HFFc6 (cell line): ENCODE results near the gene CHAF1A. TPM values are rescaled to one million over a fixed set of nuclear protein-coding genes. Genes with fewer than 3 reads are reported as not detected.

ENCODE experiments used
- DNase-seq: peaks from one replicate; pipeline ENCODE4 v3.0.0-alpha.2; 2018
- H3K27ac Mint-ChIP-seq: 2 replicates; pipeline ENCODE4 v1.8.0; 2020; ENCODE audit warnings: mild to moderate bottlenecking, mixed read lengths
- H3K27me3 Mint-ChIP-seq: 2 replicates; pipeline ENCODE4 v1.8.0; 2021; ENCODE audit warnings: mild to moderate bottlenecking, moderate library complexity, mixed read lengths; ENCODE audit not compliant: insufficient read depth
- H3K36me3 Mint-ChIP-seq: 2 replicates; pipeline ENCODE4 v1.8.0; 2021; ENCODE audit warnings: low read depth, mixed read lengths
- H3K4me1 Mint-ChIP-seq: 2 replicates; pipeline ENCODE4 v1.8.0; 2020; ENCODE audit warnings: low read depth, mixed read lengths
- H3K4me3 Mint-ChIP-seq: 2 replicates; pipeline ENCODE4 v1.8.0; 2020; ENCODE audit warnings: mild to moderate bottlenecking, moderate library complexity, mixed read lengths
- H3K9me3 Mint-ChIP-seq: 2 replicates; pipeline ENCODE4 v1.8.0; 2020; ENCODE audit warnings: mild to moderate bottlenecking, mixed read lengths
- total RNA-seq, 6 experiments: library from RNA; stranded (reverse); fragmentation: NEBNext Ultra II Directional; extraction: Animal tissue kit (Norgen Biotek cat#: 25700); gene quantifications; 2 replicates in 1 of 6; 3 replicates in 5 of 6; pipeline ENCODE4 v1.2.3, GENCODE V29; 2021
- TF ChIP-seq, protein P1 (sequence below): fragments of 200-600 bp; sonication (generic); IDR thresholded peaks from 2 replicates; pipeline ENCODE4 v1.5.0; 2021; ENCODE audit warnings: antibody characterized with exemption, mild to moderate bottlenecking

CHAF1A gene
- total RNA-seq, 6 experiments from 2014 or later = 18.3 to 26.3 (median 24.4) TPM

DNA sequence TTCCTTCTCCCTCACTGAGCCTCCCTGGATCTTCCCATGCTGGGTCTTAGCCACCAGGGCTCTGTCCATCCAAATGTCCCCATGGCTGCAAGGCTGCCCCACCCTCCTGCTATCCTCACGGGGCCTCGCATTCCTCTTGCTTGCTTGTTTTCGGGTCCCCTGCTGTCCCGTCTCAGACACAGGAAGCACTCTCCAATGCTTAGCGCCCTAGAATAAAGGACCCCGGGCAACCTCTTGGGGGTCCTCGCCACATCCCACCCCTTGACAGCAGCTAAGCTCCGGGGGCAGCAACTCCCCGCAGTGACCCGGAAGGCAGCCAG, 25.8 kb upstream of the CHAF1A start:
- peaks cover 65% of the 10 kb centered on the region for H3K4me1 Mint-ChIP-seq
- H3K27me3 Mint-ChIP-seq = peaks cover 1% of the 10 kb centered on the region; the same call in 1 of the 2 replicates
- H3K9me3 Mint-ChIP-seq = no peaks in the 10 kb centered on the region
- TF ChIP-seq, protein P1, sequence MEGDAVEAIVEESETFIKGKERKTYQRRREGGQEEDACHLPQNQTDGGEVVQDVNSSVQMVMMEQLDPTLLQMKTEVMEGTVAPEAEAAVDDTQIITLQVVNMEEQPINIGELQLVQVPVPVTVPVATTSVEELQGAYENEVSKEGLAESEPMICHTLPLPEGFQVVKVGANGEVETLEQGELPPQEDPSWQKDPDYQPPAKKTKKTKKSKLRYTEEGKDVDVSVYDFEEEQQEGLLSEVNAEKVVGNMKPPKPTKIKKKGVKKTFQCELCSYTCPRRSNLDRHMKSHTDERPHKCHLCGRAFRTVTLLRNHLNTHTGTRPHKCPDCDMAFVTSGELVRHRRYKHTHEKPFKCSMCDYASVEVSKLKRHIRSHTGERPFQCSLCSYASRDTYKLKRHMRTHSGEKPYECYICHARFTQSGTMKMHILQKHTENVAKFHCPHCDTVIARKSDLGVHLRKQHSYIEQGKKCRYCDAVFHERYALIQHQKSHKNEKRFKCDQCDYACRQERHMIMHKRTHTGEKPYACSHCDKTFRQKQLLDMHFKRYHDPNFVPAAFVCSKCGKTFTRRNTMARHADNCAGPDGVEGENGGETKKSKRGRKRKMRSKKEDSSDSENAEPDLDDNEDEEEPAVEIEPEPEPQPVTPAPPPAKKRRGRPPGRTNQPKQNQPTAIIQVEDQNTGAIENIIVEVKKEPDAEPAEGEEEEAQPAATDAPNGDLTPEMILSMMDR = no peak
- H3K36me3 Mint-ChIP-seq = no peaks in the 10 kb centered on the region
- DNase-seq = no peak
- peak overlapping the region; percentile 98 for H3K27ac Mint-ChIP-seq
- H3K4me3 Mint-ChIP-seq = peak overlapping the region; percentile 64

DNA sequence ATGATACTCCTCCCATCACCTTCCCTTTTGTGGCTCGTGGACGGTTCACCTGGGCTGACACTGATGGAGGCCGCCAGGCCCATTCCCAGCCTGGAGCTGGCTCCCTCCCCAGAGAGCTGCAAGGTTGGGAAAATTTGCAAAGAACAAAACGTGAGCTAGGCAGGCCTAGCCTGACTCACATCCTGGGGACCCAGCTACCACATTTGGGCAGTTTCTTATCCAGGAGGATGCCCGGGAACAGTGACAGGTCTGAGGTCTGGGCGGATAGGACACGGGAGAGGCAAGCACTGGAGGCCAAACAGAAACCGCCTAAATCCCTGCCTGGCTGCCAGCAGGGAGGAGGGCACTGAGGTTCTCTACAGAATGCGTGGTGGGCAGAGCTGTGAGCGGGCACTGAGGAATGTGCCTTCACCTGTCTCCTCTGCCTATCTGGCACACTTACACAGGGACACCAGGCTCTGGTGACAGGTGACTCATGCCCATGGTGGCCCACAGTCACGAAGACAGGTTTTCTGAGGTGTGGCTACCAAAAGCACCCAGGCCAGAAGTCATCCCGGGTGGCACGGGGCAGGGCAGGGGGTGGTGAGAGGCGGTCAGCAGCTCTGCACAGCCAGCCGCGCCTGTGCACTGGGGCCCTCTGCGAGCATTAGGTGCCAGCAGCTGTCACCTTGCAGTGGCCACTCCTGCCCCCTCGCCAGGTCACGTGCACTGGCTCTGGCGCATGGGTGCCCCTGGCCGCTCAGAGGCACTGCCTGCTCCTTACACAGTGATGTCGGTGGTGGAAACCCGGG, 25.3 kb upstream of the CHAF1A start:
- DNase-seq = peak; percentile 19
- H3K36me3 Mint-ChIP-seq = no peaks in the 10 kb centered on the region
- TF ChIP-seq, protein P1 = no peak
- peaks cover 1% of the 10 kb centered on the region; the same call in 1 of the 2 replicates for H3K27me3 Mint-ChIP-seq
- H3K4me3 Mint-ChIP-seq = peak overlapping the region; percentile 64
- peaks cover 65% of the 10 kb centered on the region for H3K4me1 Mint-ChIP-seq
- no peaks in the 10 kb centered on the region for H3K9me3 Mint-ChIP-seq
- peak overlapping the region; percentile 98 for H3K27ac Mint-ChIP-seq

DNA sequence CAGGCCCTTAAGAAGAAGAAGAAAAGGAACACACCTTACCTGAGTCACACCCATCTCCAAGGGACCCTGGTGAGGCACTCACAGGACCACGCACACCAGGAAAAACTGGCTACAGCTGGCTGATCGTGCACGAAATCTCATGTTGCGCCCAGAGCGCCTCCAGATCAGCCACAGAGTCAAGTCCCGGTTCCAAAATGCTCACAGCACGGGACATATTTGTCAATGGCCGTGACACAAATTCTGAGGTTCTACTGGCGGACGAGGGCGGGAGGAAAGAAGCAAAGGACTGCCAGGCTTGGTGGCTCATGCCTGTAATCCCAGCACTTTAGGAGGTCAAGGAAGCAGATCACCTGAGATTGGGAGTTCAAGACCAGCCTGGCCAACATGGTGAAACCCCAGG, 23.6 kb upstream of the CHAF1A start:
- TF ChIP-seq, protein P1 = no peak
- H3K4me1 Mint-ChIP-seq = peaks cover 50% of the 10 kb centered on the region
- H3K27me3 Mint-ChIP-seq = peaks cover 1% of the 10 kb centered on the region; the same call in 1 of the 2 replicates
- no peak overlapping the region for H3K4me3 Mint-ChIP-seq
- H3K27ac Mint-ChIP-seq = no peak overlapping the region
- no peaks in the 10 kb centered on the region for H3K9me3 Mint-ChIP-seq
- H3K36me3 Mint-ChIP-seq = no peaks in the 10 kb centered on the region
- DNase-seq = no peak

DNA sequence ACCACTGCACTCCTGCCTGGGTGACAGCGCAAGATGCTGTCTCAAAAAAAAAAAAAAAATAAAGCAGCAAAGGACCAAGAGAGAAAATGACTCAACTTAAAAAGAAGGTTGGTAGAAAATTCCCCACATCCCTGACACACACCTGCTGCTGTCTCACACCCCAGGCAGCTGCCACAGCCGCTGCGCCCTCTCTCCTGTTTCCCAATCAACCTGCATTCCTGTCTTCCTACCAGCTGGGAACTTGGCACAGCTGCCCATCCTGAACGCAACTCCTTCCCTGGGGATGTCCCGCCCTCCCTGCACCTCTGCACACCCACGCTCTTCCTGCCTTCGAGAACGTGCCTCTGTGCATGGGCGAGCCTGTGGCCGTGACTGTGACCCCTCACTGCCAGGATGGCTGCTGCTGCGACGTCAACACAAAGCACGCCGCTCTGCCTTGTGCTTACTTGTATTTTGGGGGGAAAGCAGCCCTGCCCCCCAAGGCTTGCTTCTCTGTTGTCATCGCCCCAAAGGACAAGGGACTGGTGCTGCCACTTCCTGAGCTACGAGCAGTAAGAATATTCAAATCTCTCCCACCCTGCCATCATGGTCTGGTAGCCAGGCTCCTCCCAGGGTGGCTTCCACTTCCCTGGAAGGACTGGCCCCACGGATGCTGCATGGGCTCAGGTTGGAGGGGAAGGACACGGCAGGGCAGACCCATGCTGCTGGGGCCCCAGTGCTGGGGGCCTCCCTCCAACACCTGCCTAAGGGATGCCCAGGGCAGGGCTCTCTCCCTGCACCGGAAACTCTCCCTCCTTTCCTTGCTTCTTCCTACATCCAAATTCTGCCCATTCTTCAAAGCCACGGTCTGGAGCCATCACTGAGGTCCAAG, 22.8 kb upstream of the CHAF1A start:
- Mint-ChIP-seq H3K27me3 (peaks cover 1% of the 10 kb centered on the region; the same call in 1 of the 2 replicates), H3K4me3 (no peak overlapping the region), H3K36me3 (no peaks in the 10 kb centered on the region), H3K9me3 (no peaks in the 10 kb centered on the region), H3K4me1 (peaks cover 44% of the 10 kb centered on the region), H3K27ac (peak overlapping the region; percentile 51; the same call in 1 of the 2 replicates)
- TF ChIP-seq, protein P1 = no peak
- no peak for DNase-seq

DNA sequence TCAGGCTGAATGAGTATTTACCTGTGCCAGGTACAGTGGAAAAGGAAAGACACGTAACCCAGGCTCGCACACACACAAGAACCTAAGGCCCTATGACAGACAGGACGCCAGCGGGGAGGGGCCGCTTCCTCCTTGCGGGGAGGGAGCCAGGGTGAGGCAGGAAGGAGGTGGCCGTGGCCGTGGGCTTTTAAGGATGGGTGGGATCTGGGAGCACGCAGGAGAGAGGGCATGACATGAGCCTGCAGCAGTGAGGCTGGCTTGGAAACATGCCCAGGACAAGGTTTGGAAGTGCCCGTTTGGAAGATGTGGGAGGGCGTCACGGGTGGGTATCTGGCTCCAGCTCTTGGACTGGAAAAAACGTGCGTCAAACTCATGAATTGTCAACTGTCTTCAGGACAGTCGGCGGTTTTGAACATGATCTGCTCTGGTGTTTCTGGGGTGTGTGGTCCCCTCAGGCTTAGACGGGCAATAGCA, 22.1 kb upstream of the CHAF1A start:
- peaks cover 1% of the 10 kb centered on the region; the same call in 1 of the 2 replicates for H3K27me3 Mint-ChIP-seq
- DNase-seq = no peak
- H3K36me3 Mint-ChIP-seq = no peaks in the 10 kb centered on the region
- H3K27ac Mint-ChIP-seq = peak overlapping the region; percentile 51; the same call in 1 of the 2 replicates
- H3K4me3 Mint-ChIP-seq = no peak overlapping the region
- TF ChIP-seq, protein P1 = no peak
- peaks cover 39% of the 10 kb centered on the region for H3K4me1 Mint-ChIP-seq
- H3K9me3 Mint-ChIP-seq = no peaks in the 10 kb centered on the region
